ENCODE measurements around the gene ZNF576.
A peak's percentile ranks its signal among the peaks of the same experiment; 100 is the strongest.
"Not testable (repeated sequence)": the region's sequence is repeated elsewhere in the genome, so short reads cannot be mapped to it uniquely, and the experiment has no call there.

Gene ZNF576

DNA sequence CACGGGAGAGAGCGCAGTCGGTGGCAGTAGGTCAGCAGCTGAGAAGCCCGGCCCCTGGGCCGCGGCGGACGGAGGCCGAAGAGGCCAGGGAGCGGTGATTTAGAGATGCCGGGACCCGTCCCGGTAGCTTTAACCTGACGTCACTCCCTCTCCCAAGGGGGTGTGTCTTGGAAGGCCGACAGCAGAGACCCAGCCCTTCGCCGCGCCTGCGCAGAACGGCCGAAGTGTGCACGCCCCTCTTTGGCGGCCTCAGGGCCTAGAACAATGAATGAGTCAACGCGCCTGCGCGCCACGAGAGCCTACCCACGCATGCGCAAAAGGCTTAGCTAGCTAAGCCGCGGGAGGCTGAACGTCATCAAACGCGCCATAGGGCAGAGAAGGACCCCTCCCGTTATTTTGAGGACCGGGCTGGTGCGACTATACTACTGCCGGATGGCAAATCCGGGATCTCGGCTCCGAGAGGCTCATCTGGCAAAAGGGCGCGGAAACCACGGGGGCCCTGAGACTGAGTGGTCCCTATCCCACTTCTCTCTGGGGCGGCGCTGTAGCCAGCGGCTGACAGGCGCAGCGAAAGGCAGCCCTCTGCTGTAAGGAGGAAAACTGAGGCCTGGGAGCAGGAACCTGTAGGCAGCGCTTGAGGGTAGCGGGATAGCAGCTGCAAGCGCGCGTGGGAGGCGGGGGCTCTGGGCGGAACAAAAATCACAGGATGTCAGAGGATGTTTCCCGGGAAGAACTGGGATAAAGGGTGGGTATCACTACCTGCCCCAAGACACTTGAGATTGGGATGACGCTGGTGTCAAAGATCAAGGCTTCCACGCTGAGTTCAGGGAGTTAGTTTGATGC, at the start of gene ZNF576, which contains the start of gene IRGQ:
Gene ZNF576, plus strand, starts transcription at position 597 of the 843 bp plus-strand sequence. CDS start 514 bp downstream, outside the sequence.
Gene IRGQ, minus strand, starts transcription at position 136 of the 843 bp plus-strand sequence. CDS start 796 bp downstream, outside the sequence.
- DNase-seq = peak; percentile 98 to 100 (median 100)
- intact Hi-C loops (cut with DNase I) = loop anchor here (1.0 to 5.0 kb wide), 2 partner anchors 21 to 59 kb away; partner anchors contain the start of genes PINLYP and XRCC1

GRCh38 chr19:43547926-43548325, 48.5 kb upstream of the ZNF576 start:
- intact Hi-C loops (cut with DNase I) = not testable (repeated sequence)

GRCh38 chr19:43548706-43549105, 47.7 kb upstream of the ZNF576 start:
- DNase-seq = no peak
- intact Hi-C loops (cut with DNase I) = no loop called here

More at GRCh38 chr19:43547926-43548325, 48.5 kb upstream of the ZNF576 start:
- peak in 1 of 10 donors; percentile 7 for DNase-seq

GRCh38 chr19:43551399-43552197, 44.8 kb upstream of the ZNF576 start:
- intact Hi-C loops (cut with DNase I) = no loop called here
- peak in 3 of 10 donors; percentile 32 to 44 (median 44) for DNase-seq

DNA sequence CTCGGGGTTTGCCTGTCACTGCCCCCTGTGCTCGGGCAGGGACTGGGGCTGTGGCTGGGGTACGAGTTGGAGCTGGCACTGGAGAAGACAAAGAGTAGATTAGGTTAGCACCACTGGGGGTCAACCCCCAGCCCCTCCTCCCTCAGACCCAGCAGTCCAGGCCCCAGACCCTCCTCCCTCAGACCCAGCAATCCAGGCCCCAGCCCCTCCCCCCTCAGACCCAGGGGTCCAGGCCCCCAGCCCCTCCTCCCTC, 44.3 kb upstream of the ZNF576 start:
- intact Hi-C loops (cut with DNase I) = no loop called here
- peak in 1 of 10 donors; percentile 67 for DNase-seq

DNA sequence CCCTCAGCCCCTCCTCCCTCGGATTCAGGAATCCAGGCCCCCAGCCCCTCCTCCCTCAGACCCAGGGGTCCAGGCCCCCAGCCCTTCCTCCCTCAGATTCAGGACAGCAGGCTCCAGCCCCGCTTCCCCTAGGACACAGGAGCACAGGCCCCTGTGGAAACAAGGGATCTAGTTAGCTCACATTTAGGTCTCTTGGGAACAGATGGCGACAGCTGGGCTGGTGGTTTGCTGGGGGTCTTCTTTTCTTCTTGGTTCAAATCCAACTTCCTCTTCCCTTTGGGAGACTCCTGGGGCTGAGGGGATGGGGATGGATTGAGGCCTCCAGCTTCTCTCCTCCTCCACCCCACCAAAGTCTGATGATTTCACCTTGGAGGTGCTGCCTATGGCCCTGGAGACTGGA, 43.8 kb upstream of the ZNF576 start:
- DNase-seq = peak in 2 of 10 donors; percentile 40 to 53
- intact Hi-C loops (cut with DNase I) = no loop called here

DNA sequence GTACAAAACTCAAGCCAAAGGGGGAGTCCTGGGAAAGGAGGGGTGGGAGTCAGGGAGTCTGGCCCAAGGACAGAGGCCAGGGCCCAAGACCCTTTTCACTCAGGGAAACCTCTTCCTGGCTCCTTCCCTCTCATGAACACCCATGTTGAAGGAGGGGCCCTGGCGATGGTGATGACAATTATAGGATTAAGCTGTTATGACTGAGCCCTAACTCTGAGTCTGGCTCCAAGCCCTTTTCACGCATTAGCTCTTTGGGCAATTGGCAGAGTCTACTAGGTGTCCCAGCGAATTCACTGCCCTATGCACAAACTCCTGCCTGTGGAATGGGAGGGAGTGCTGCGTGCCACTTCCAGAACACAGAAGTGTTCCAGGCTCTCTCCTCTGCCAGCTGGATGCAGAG, 42.7 kb upstream of the ZNF576 start:
- intact Hi-C loops (cut with DNase I) = loop anchor here (2.0 kb wide), 1 partner anchor 99 kb away; no protein-coding TSS in a partner anchor

GRCh38 chr19:43554317-43554895, 42.0 kb upstream of the ZNF576 start:
- intact Hi-C loops (cut with DNase I) = loop anchor here (2.0 kb wide), 1 partner anchor 98 kb away; no protein-coding TSS in a partner anchor

More for the DNA sequence above, 42.7 kb upstream of the ZNF576 start:
- peak in 1 of 10 donors; percentile 6 for DNase-seq

DNA sequence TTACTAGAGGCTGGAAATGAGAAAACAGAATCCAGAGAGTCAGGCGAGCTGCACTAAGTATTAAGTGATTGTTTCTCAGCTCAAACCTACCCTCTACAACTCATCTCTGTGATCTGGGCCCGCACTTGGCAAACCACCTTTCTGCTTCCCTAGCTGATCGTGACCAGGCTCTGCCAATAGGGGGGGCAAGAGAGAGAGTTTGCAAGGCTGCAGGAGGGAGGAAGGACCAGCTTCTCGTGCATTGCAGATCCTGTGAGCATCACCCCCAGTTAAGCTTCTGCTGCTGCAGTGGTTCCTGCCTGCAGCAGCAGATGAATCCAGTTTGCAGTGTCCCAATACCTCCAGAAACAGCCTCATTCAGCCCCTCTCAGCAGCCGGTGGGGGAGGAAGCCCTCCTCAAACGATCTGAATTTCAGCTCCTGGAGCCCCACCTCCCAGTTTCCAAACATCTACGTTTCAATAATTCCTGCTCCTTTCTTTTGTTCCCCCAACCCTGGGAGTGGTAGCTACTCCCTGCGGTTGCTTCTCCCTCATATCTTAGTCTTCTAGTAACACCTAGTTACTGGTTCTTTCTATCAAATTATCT, 41.1 kb upstream of the ZNF576 start:
- DNase-seq = peak; percentile 71 to 96 (median 85)
- intact Hi-C loops (cut with DNase I) = loop anchor here (2.0 kb wide), 1 partner anchor 98 kb away; no protein-coding TSS in a partner anchor

More at GRCh38 chr19:43554317-43554895, 42.0 kb upstream of the ZNF576 start:
- DNase-seq = peak in 3 of 10 donors; percentile 31 to 54 (median 53)

GRCh38 chr19:43560687-43561086, 35.7 kb upstream of the ZNF576 start:
- intact Hi-C loops (cut with DNase I) = no loop called here
- DNase-seq = peak in 3 of 10 donors; percentile 35 to 53 (median 45)

- intact Hi-C loops (cut with DNase I) = no loop called here
- DNase-seq = peak in 2 of 10 donors; percentile 31 to 50
Measured at GRCh38 chr19:43561139-43561970, 35.0 kb upstream of the ZNF576 start.

GRCh38 chr19:43562226-43562697, 34.1 kb upstream of the ZNF576 start:
- DNase-seq = no peak
- intact Hi-C loops (cut with DNase I) = no loop called here

DNA sequence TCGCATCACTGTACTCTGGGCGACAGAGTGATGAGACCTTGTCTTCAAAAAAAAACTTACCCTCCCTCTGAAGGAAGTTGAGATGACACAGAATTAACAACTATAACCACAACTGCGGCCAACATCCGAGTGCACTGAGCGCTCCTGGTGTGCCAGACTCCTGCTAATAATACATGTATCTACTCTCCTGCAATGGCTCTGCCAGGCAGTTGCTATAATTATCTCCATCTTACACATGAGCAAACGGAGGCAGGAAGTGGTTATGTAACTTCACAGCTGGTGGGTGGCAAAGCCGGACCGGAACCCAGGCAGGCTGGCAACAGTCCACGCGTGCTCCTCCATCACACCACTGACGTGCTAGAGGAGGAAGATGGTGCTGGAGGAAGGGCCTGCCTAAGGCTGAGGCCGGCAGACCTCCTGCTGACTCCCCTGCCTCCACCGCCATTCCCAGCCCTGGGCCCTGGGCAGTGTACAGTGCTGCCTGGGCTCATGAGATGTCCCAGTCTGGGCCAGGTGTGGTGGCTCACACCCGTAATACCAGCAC, 33.6 kb upstream of the ZNF576 start:
- DNase-seq = peak; percentile 44 to 97 (median 86)
- intact Hi-C loops (cut with DNase I) = no loop called here

DNA sequence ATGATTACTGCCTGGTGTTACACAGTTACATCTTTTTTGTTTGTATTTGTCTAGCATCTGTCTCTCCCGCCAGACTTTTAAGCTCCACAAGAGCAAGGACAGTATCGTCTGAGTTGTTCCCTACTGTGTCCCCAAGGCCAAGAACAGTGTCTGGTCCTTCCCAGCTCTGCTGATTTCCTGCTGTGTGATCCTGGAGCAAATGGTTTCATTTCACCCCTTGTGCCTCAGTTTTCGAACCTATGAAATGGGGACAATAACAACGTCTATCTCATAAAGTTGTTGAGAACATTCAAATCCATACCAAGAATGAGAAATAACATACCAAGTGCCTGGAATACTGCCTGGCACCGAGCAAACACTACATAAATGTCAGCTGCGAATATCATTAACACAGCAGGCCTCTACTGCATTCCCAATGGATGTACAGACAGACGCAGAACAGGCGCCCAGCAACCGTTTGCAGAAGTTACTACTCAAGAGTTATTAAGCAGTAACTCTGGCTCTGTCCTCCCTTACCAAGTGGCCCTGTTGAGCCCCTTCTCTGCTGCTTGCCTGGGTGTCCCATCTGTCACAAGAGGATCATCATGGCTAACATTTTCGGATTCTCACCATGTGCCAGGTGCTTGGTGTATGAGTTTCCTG, 32.5 kb upstream of the ZNF576 start:
- intact Hi-C loops (cut with DNase I) = no loop called here

DNA sequence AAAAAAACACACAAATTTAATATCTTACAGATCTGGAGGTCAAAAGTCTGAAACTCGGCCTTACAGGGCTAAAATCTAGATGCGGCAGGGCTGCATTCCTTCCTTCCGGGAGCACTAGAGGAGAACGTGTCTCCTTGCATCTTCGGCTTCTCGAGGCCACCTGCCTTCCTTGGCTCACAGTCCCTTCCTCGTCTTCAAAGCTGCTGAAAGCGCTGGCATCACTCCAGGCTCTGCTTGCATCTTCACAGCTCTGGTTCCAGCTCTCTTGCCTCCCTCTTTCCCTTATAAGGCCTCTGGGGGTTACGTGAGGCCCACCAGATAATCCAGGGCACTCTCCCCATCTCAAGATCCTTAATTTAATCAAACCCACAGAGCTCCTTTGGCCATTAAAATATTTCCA, 31.6 kb upstream of the ZNF576 start:
- intact Hi-C loops (cut with DNase I) = no loop called here
- peak in 8 of 10 donors; percentile 39 to 92 (median 64) for DNase-seq

More for the DNA sequence above, 32.5 kb upstream of the ZNF576 start:
- DNase-seq = peak in 1 of 10 donors; percentile 36

- intact Hi-C loops (cut with DNase I) = no loop called here
- peak in 1 of 10 donors; percentile 5 for DNase-seq
Measured at GRCh38 chr19:43569657-43570056, 26.7 kb upstream of the ZNF576 start.

- DNase-seq = peak in 1 of 10 donors; percentile 30
- intact Hi-C loops (cut with DNase I) = no loop called here
Measured at GRCh38 chr19:43570174-43570791, 26.1 kb upstream of the ZNF576 start.

GRCh38 chr19:43572171-43572588, 24.2 kb upstream of the ZNF576 start:
- intact Hi-C loops (cut with DNase I) = no loop called here
- no peak for DNase-seq

Measured in posterior cingulate gyrus (tissue), 11 donors.